ENCODE measurements around the gene PKIB.
"Not testable (repeated sequence)": the region's sequence is repeated elsewhere in the genome, so short reads cannot be mapped to it uniquely, and the experiment has no call there.

The PKIB gene, protein sequence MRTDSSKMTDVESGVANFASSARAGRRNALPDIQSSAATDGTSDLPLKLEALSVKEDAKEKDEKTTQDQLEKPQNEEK

DNA sequence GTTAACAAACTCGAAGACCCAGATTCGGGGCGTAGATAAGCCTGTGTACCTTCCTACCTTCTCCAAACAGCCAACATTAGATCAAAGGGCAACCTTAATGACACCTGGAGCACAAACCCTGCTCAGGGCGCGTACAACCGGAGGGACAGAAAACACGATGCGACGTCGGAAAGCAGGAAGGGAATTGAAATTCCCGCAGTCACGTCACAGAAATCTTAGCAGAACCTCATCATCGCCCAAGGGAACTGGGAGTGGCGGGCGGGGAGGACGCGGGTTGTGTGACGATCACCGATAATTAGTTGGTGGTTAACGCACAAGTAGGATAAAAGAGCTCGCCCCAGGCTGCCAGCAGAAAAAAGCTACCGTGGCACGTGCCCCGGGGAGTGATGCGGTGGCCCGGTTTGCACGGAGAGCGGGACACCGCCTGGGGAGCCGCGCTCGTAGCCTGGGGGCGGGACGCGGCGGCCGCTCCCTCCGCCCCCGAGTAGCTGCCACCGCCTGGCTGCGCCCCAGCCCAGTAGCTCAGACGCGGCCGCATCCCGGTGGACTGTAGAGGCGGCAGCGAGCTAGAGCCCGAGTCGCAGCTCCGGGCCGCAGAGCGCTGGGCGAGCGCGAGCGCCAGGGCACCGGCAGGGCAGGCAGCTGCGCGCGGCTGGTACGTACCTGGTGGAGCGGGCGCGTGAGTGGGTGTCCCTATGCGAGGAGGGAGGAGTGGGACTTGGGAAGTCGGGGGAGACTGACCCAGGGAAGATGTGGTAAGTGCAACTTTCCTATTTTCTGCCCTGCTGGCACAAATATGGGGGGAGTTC lies at the start of gene PKIB:
PKIB (plus strand) TSS at position 525 of the 809 bp plus-strand sequence. CDS start 107,390 bp downstream, outside the sequence.
- Mint-ChIP-seq H3K9me3 (no peaks in the 10 kb centered on the region), H3K27me3 (peaks cover 25% of the 10 kb centered on the region), H3K4me1 (peaks cover 21% of the 10 kb centered on the region), H3K27ac (peak within 1 kb of the TSS; percentile 56), H3K4me3 (peak within 1 kb of the TSS; percentile 84), H3K36me3 (peaks cover 1% of the 10 kb centered on the region)

DNA sequence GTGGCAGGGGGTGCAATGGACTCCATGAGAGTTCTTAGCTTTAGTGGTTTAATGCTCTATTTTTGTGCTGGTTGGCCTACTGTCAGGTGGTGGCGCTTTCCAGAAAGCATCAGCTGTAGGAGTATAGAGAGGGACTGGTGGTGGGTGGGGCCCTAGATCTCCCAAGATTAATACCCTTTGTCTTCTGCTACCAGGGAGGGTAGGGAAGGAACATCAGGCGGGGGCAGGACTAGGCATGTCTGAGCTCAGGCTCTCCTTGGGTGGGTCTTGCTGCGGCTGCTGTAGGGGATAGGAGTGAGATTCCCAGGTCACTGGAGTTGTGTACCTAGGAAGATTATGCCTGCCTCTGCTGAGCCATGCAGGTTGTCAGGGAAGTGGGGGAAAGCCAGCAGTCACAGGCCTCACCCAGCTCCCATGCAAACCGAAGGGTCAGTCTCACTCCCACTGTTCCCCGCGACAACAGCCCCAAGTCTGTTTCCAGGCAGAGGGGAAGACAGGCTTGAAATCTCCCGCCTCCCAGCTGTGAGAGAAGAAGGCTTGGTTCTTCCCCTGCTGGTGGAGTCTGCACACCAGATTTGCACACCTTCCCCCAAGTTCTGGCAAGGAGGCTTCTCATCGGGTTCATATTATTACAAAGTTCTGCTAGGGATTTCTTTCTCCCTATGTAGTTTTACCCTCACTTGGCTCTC lies 46.7 kb upstream of the PKIB start:
- no peak overlapping the region for H3K27ac Mint-ChIP-seq
- no peak overlapping the region for H3K4me3 Mint-ChIP-seq

DNA sequence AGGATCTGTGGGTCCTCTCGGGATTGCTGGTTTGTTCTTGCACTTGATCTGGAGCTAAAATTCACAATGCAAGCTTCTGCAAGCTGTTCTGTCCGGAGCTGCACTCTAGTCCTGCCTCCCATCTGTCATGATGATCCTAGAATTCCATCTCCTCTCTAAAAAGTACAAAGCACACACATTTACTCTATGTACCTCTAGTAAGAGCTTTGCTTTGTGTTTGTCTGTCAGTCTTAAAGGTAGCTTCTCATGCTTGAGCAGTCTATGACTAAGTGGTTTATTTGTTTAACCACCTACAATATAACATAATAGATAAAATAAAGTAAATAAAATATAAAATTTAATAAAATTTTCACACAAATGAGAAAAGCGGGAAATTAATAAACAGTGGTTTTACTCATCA lies 46.0 kb upstream of the PKIB start:
- Mint-ChIP-seq H3K4me3 (no peak overlapping the region), H3K9me3 (peaks cover 11% of the 10 kb centered on the region), H3K27me3 (peaks cover 3% of the 10 kb centered on the region), H3K36me3 (peaks cover 2% of the 10 kb centered on the region), H3K27ac (no peak overlapping the region), H3K4me1 (no peaks in the 10 kb centered on the region)

More for the DNA sequence above, 46.7 kb upstream of the PKIB start:
- peaks cover 2% of the 10 kb centered on the region for H3K36me3 Mint-ChIP-seq
- no peaks in the 10 kb centered on the region for H3K27me3 Mint-ChIP-seq
- H3K9me3 Mint-ChIP-seq: peaks cover 15% of the 10 kb centered on the region
- H3K4me1 Mint-ChIP-seq: no peaks in the 10 kb centered on the region

DNA sequence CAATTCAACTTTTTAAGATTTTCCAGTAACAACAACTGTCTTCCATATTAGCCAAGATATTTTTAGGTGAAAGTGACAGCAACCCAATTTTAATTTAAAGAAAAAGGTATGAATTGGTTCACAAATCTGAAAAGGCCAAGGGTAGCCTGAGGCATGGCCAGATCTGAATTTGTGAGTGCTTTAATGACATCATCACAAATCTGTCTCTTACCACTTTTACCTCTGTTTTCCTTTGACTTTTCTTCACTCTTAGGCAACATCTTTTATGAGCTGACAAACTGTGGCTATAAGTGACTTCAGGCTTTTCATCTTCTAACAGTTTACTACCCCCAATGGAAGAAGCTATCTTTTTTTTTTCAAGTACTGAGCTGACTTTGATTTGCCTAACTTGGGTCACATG lies 44.5 kb upstream of the PKIB start:
- Mint-ChIP-seq H3K9me3 (peaks cover 15% of the 10 kb centered on the region), H3K4me3 (no peak overlapping the region), H3K27ac (no peak overlapping the region), H3K36me3 (peaks cover 2% of the 10 kb centered on the region), H3K4me1 (no peaks in the 10 kb centered on the region), H3K27me3 (peaks cover 9% of the 10 kb centered on the region)

DNA sequence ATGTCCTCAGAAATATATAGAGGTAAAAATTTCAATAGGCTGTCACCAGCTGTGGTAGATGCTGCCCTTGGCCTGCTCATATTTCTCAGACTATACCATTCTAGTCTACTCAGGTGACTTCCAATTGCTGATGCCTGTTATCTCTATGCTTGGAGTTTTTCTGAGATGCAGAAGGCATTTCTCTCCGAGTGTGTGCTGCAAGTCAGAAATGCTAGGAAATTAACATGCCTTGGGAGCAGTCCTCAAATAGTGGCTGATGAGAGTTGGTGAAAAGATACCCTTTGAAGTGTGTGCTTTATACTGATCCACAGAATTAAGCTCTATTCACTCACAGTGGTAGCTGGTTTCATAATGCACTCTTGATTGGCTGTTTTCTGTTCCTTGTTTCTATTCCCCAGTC lies 43.2 kb upstream of the PKIB start:
- Mint-ChIP-seq H3K27ac (no peak overlapping the region), H3K4me3 (no peak overlapping the region), H3K9me3 (peaks cover 19% of the 10 kb centered on the region), H3K27me3 (peaks cover 9% of the 10 kb centered on the region), H3K4me1 (no peaks in the 10 kb centered on the region), H3K36me3 (peaks cover 2% of the 10 kb centered on the region)

DNA sequence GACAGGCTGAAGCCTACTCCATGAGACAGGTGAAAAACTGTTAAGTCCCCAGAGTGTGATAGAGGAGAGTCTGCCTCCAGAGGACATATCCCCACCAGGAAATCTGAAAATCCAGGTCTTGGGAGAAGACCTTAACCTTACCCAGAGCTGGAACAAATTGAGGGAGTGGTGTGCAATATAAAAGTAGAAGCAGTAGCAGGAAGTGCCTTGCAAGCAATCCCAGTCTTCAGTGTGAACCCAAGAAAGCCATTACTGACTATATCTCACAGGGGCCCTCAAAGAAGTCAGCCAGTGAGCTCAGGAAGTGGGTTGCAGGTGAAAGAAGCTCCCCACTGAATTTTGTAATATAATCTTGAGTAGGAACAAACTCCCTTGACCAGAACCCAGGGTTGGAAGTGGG lies 41.9 kb upstream of the PKIB start:
- no peak overlapping the region for H3K27ac Mint-ChIP-seq
- peaks cover 2% of the 10 kb centered on the region for H3K36me3 Mint-ChIP-seq
- peaks cover 21% of the 10 kb centered on the region for H3K9me3 Mint-ChIP-seq
- peaks cover 9% of the 10 kb centered on the region for H3K27me3 Mint-ChIP-seq
- H3K4me1 Mint-ChIP-seq: no peaks in the 10 kb centered on the region
- no peak overlapping the region for H3K4me3 Mint-ChIP-seq

DNA sequence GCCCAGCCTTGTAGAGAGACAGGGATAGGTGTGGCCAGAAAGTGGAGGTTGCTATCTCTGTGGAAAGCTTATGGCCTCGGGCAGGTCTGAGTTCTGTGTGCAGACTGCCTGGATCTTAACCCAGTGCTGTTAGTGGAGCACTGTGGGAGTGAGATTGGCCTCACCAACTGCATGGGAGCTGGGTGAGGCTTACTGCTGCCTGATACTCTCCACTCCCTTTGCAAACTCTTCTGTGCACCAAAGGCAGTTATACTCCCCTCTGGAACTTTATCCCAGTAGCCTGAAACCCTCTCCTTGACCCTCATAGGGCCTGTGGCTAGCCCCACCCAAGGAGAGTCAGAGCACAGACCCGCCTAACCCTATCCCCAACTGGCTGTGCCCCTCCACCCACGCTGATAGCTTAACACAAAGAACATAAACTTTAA lies 41.4 kb upstream of the PKIB start:
- Mint-ChIP-seq H3K27ac (no peak overlapping the region), H3K27me3 (peaks cover 9% of the 10 kb centered on the region), H3K4me3 (no peak overlapping the region), H3K9me3 (peaks cover 25% of the 10 kb centered on the region), H3K4me1 (no peaks in the 10 kb centered on the region), H3K36me3 (peaks cover 2% of the 10 kb centered on the region)

DNA sequence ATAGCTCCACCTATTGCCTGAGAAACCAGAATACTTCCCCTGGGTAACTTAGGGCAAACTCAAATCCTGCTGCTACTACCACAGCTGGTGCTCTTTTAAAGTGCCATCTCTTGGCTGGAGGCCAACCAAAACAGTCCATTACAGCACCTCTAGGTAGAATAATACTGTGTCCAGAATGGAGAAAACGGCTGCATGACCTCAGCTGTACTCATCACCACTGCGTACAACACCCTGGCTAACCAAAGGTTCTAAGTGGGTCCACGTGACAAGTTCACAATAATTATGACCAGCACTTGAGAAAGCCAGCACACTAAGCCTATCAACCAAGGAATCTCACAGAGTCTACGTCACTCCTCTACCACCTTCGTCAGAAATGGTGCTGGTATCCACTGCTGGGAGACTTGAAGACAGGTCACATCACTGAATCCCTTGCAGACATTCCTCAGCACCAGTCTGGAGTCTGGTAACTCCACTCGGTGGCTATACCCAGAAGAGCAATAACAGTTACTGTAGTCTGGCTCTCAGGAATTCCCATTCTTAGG lies 40.9 kb upstream of the PKIB start:
- Mint-ChIP-seq H3K27me3 (peaks cover 10% of the 10 kb centered on the region), H3K36me3 (peaks cover under 1% of the 10 kb centered on the region), H3K9me3 (peaks cover 26% of the 10 kb centered on the region), H3K27ac (no peak overlapping the region), H3K4me3 (no peak overlapping the region), H3K4me1 (no peaks in the 10 kb centered on the region)

DNA sequence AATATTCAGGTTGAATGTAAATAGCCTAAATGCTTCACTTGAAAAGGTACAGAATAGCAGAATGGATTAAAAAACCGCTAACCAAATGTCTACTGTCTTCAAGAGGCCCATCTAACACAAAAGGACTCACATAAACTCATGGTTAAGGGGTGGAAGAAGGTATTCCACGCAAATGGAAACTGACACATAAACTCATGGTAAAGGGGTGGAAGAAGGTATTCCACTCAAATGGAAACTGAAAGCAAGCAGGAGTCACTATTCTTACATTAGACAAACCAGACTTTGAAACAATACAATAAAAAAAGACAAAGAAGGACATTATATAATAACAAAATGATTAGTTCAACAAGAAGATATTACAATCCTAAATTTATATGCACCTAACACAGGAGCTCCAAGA lies 38.3 kb upstream of the PKIB start:
- no peak overlapping the region for H3K4me3 Mint-ChIP-seq
- peaks cover 1% of the 10 kb centered on the region for H3K36me3 Mint-ChIP-seq
- peaks cover 40% of the 10 kb centered on the region for H3K9me3 Mint-ChIP-seq

DNA sequence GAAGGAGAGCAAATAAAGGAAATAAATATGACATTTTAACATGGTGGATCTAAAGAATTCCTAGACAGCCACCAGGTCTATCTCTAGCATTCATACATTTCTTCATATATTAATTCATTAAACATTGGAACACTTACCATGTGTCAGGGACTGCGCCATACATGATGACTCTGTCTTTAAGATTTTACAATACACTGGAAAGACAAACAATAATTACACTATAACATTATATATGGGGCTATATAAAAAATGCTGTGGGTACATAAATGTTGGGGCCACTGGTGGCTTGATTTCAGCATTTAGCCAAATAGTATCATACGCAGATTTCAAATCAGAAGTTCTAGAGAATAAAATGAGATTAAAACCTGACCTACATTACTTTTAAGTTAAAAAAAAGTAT lies 33.3 kb upstream of the PKIB start:
- H3K36me3 Mint-ChIP-seq: peaks cover 1% of the 10 kb centered on the region
- peaks cover 1% of the 10 kb centered on the region for H3K27me3 Mint-ChIP-seq

More for the DNA sequence above, 38.3 kb upstream of the PKIB start:
- peaks cover 10% of the 10 kb centered on the region for H3K27me3 Mint-ChIP-seq
- H3K4me1 Mint-ChIP-seq: no peaks in the 10 kb centered on the region
- no peak overlapping the region for H3K27ac Mint-ChIP-seq

DNA sequence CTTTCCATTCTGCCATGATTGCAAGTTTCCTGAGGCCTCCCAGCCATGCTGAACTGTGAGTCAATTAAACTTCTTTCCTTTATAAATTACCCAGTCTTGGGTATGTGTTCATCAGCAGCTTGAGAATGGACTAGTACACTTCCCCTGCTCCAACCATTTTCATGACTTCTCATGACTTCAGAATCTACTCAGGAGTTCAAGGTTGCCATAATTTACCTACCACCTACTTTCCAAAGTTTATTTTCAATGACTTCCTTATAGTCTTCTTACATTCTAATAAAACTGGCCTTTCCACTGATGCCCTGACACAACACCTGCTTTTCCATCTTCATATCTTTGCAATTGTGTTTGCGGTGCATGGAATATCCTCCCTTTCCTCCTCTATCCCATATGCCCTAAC lies 31.2 kb upstream of the PKIB start:
- Mint-ChIP-seq H3K4me3 (no peak overlapping the region), H3K9me3 (peaks cover 24% of the 10 kb centered on the region), H3K27ac (no peak overlapping the region), H3K36me3 (peaks cover 1% of the 10 kb centered on the region), H3K27me3 (peaks cover 1% of the 10 kb centered on the region), H3K4me1 (no peaks in the 10 kb centered on the region)

More for the DNA sequence above, 33.3 kb upstream of the PKIB start:
- H3K27ac Mint-ChIP-seq: no peak overlapping the region
- no peaks in the 10 kb centered on the region for H3K4me1 Mint-ChIP-seq
- no peak overlapping the region for H3K4me3 Mint-ChIP-seq
- peaks cover 39% of the 10 kb centered on the region for H3K9me3 Mint-ChIP-seq

DNA sequence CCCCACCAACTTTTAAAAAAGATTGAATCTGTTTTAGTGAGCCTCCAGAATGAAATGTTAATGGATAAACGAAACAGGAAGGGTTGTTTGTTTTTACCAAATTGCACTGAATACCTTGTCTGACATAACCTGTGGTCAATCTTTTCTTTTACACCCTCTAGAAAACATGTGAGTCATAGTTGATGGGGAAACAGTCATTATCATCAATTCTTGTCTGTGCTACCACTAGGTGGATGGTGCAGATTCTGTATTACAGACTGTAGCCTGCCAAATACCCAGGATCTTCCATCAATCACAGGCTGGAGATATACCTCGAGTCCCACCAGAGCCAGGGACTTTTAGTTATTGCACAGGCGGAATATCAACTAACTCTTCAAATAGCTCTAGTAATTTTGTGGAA lies 29.5 kb upstream of the PKIB start:
- Mint-ChIP-seq H3K4me1 (no peaks in the 10 kb centered on the region), H3K27me3 (no peaks in the 10 kb centered on the region), H3K27ac (no peak overlapping the region), H3K9me3 (peaks cover 13% of the 10 kb centered on the region), H3K4me3 (no peak overlapping the region), H3K36me3 (no peaks in the 10 kb centered on the region)

DNA sequence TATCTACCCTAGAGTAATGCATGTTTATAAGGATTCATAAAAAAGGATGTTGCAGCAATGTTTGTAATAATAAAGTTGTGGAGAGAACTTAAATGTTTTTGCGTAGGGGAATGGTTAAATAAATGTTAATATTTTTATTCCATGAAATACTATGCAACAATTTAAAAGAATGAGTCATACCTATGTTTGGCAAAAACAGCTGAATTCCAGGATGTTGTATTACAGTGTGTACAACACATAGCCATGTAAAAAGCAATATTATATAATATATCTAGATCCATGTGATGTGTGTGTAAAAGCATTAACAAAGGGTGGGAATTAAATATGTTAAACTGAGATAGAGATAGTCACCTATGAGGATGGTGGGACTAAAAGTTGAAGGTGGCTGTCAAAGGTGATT lies 21.1 kb upstream of the PKIB start:
- H3K27ac Mint-ChIP-seq: no peak overlapping the region
- no peaks in the 10 kb centered on the region for H3K4me1 Mint-ChIP-seq
- peaks cover 3% of the 10 kb centered on the region for H3K9me3 Mint-ChIP-seq
- peaks cover 2% of the 10 kb centered on the region for H3K27me3 Mint-ChIP-seq
- H3K36me3 Mint-ChIP-seq: peaks cover 1% of the 10 kb centered on the region
- no peak overlapping the region for H3K4me3 Mint-ChIP-seq

DNA sequence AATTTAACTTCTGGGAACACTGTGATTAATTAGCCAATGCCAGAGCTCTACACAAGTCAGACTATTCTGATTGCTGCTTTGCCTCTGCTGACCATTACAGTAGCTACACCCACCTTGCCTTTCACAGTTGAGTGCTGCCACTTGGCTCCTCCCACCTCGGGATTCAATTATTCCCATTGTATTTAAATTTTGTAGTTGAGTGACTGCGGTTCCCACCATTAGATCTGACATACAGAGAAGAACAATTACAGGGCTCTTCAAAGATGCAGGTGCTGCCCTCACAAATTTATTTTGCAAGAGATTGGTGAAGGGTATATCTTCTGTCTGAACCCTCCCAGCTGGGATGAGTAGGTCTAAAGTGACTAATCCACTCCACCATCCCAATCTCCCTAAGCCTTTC lies 11.9 kb upstream of the PKIB start:
- not testable (repeated sequence) for H3K27me3 Mint-ChIP-seq, H3K4me3 Mint-ChIP-seq, H3K9me3 Mint-ChIP-seq, H3K27ac Mint-ChIP-seq, H3K36me3 Mint-ChIP-seq, H3K4me1 Mint-ChIP-seq

DNA sequence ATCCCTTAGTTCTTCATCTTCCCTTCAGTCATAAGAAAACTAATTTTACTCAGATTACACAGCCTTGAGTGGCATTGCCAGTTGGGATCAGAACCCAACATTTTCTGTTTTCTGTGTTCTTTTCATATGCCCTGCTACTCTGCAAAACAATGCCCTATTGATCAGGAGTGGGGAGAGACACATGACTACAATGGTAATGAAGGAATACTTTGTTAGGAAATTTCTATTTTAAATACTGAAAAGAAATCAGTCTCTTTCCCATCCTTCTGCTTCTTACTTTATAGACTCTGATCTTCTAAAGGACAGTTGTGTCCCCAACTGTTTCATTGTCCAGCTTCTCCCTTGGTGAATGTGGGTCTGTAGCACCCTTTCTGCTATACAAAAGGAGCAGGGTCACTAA lies 5.5 kb upstream of the PKIB start:
- H3K27ac Mint-ChIP-seq: no peak overlapping the region
- H3K27me3 Mint-ChIP-seq: peaks cover 11% of the 10 kb centered on the region
- peaks cover 5% of the 10 kb centered on the region for H3K4me1 Mint-ChIP-seq
- no peak overlapping the region for H3K4me3 Mint-ChIP-seq
- H3K9me3 Mint-ChIP-seq: no peaks in the 10 kb centered on the region
- peaks cover 1% of the 10 kb centered on the region for H3K36me3 Mint-ChIP-seq

All from activated naive CD4-positive, alpha-beta T cell treated with anti-CD3 and anti-CD28 coated beads, Interleukin-2, amount 50 U/mL, for 24 hours (primary cell).